Mucosa of descending colon (tissue), 3 donors: ENCODE data around the gene EPB41L4B. TPM values are rescaled to one million over a fixed set of nuclear protein-coding genes. Genes with fewer than 3 reads are reported as not detected.

Source experiments
- ATAC-seq: fragments of 200-7000 bp; cut with Tn5 transposase; one replicate; pipeline ENCODE4 v1.9.1; 2020; ENCODE audit warnings: mild to moderate bottlenecking, moderate library complexity
- DNase-seq, 3 donors: peaks; one replicate each; pipeline ENCODE4 v3.0.0-alpha.2; 2020
- H3K36me3 ChIP-seq: fragments of 200-600 bp; one replicate; pipeline ENCODE4 v1.8.0; 2021; ENCODE audit warnings: low read depth, mild to moderate bottlenecking
- H3K4me1 ChIP-seq: fragments of 200-600 bp; one replicate; pipeline ENCODE4 v1.8.0; 2021; ENCODE audit warnings: low read depth, mild to moderate bottlenecking
- H3K4me3 ChIP-seq: fragments of 200-600 bp; one replicate; pipeline ENCODE4 v1.8.0; 2021; ENCODE audit warnings: mild to moderate bottlenecking
- H3K9me3 ChIP-seq: fragments of 200-600 bp; one replicate; pipeline ENCODE4 v1.8.0; 2021; ENCODE audit warnings: mild to moderate bottlenecking
- CTCF ChIP-seq: fragments of 200-600 bp; IDR thresholded peaks from one replicate; pipeline ENCODE4 v1.8.0; 2022; ENCODE audit warnings: antibody characterized with exemption, mild to moderate bottlenecking
- intact Hi-C, 2 donors: fragments of 100-400 bp; cut with DNase I in 1 of 2; cut with micrococcal nuclease in 1 of 2; formaldehyde crosslinking; loops; one replicate each; pipeline versions ENCODE4 v1.11.0 to v1.11.1; 2022; cut with DNase I, micrococcal nuclease
- total RNA-seq, 3 donors: library from RNA; stranded (reverse); fragmentation: NEBNext Ultra II Directional in 2 of 3; extraction: Animal tissue kit (Norgen Biotek cat#: 25700) in 2 of 3; gene quantifications; one replicate each; pipeline versions ENCODE4 v1.2.1 to v1.2.4, GENCODE V29; 2021 to 2023
- donor health status: DM: no; HTN: no; CAD: no; lungs with moderate emphysema.
- donor health status: DM: no; HTN: no; CAD: no.
- donor health status: DM: no; HTN: yes; CAD: no.

EPB41L4B gene
- total RNA-seq, 3 donors from 2014 or later: 56.3 to 163 (median 122) TPM

GRCh38 chr9:109305801-109306200 lies 15.1 kb downstream of the EPB41L4B start:
- no peaks in the 10 kb centered on the region for H3K9me3 ChIP-seq
- no peaks in the 10 kb centered on the region for H3K36me3 ChIP-seq
- H3K4me1 ChIP-seq: peaks cover 58% of the 10 kb centered on the region
- no peak for TF ChIP-seq CTCF
- ATAC-seq: no peak
- no peak for DNase-seq
- intact Hi-C loops: no loop called here
- H3K4me3 ChIP-seq: no peak overlapping the region

GRCh38 chr9:109304347-109304746 lies 16.5 kb downstream of the EPB41L4B start:
- Histone ChIP-seq H3K9me3 (no peaks in the 10 kb centered on the region), H3K4me3 (no peak overlapping the region), H3K36me3 (no peaks in the 10 kb centered on the region), H3K4me1 (peaks cover 44% of the 10 kb centered on the region)
- peak; percentile 49 for ATAC-seq
- no peak for TF ChIP-seq CTCF
- intact Hi-C loops: no loop called here
- no peak for DNase-seq

- H3K36me3 ChIP-seq: no peaks in the 10 kb centered on the region
- no peak overlapping the region for H3K4me3 ChIP-seq
- peaks cover 40% of the 10 kb centered on the region for H3K4me1 ChIP-seq
- DNase-seq (no peak), ATAC-seq (peak; percentile 60)
- no peaks in the 10 kb centered on the region for H3K9me3 ChIP-seq
- intact Hi-C loops: no loop called here
- no peak for TF ChIP-seq CTCF
Observed at GRCh38 chr9:109303900-109304299, 17.0 kb downstream of the EPB41L4B start.

GRCh38 chr9:109302606-109303005 lies 18.3 kb downstream of the EPB41L4B start:
- no peaks in the 10 kb centered on the region for H3K9me3 ChIP-seq
- intact Hi-C loops: no loop called here
- peaks cover 31% of the 10 kb centered on the region for H3K4me1 ChIP-seq
- DNase-seq (no peak), ATAC-seq (no peak)
- no peak overlapping the region for H3K4me3 ChIP-seq
- H3K36me3 ChIP-seq: no peaks in the 10 kb centered on the region
- TF ChIP-seq CTCF: no peak

GRCh38 chr9:109301012-109301411 lies 19.8 kb downstream of the EPB41L4B start:
- no peak for ATAC-seq
- intact Hi-C loops: no loop called here
- Histone ChIP-seq H3K36me3 (no peaks in the 10 kb centered on the region), H3K4me1 (peaks cover 35% of the 10 kb centered on the region), H3K9me3 (no peaks in the 10 kb centered on the region), H3K4me3 (no peak overlapping the region)
- DNase-seq: no peak
- TF ChIP-seq CTCF: no peak

- Histone ChIP-seq H3K4me1 (peaks cover 36% of the 10 kb centered on the region), H3K4me3 (no peak overlapping the region), H3K9me3 (no peaks in the 10 kb centered on the region), H3K36me3 (no peaks in the 10 kb centered on the region)
- intact Hi-C loops: no loop called here
- TF ChIP-seq CTCF: no peak
- DNase-seq (no peak), ATAC-seq (no peak)
Observed at GRCh38 chr9:109299891-109300290, 21.0 kb downstream of the EPB41L4B start.
